Measurements from ENCODE around the gene CLDN19.
"Not testable (repeated sequence)": the region's sequence is repeated elsewhere in the genome, so short reads cannot be mapped to it uniquely, and the experiment has no call there.

CLDN19 gene

DNA sequence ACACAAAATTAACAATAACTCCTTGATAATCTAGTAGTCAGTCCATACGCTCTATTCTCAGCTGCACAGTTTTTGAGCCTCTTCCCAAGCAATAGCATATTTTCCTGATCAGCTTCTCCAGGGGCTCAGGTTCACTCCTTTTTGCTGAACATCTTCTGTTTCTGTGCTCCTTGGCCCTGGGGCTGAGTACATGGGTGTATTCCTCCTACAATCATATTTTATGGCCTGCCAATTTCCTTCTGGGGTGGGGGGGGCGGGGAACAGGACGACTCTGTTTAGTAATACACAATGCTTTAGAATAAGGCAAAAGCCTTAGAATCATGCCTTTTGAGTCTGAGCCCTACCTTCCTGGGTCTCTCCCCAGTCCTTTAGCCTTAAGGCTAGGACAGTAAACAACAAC lies 8.5 kb downstream of the CLDN19 start:
- intact Hi-C loops (cut with DNase I) = no loop called here
- DNase-seq = peak in 2 of 42 donors; percentile 2 to 16

DNA sequence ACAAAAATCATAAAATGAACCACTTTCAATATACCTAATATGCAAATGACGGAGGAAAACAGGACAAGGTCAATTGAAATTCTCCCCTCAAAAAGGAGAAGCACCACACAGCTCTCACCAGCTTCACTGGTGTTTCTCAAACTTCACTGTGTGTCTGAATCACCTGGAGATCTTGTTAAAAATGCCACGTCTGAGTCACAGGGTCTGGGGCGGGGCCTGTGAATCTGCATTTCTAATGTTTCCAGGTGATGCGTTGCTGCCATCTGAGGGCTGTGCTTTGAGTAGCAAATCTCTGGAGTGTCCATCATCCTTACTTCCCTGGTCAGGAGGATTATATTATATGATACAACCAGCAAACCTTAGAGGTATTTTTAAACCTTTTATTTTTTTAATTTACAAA lies 9.0 kb downstream of the CLDN19 start:
- DNase-seq = peak in 2 of 42 donors; percentile 1 to 9

GRCh38 chr1:42730002-42730401 lies 10.0 kb downstream of the CLDN19 start:
- intact Hi-C loops (cut with DNase I) = no loop called here
- peak in 1 of 42 donors; percentile 25 for DNase-seq

More for the DNA sequence above, 9.0 kb downstream of the CLDN19 start:
- intact Hi-C loops (cut with DNase I) = no loop called here

DNA sequence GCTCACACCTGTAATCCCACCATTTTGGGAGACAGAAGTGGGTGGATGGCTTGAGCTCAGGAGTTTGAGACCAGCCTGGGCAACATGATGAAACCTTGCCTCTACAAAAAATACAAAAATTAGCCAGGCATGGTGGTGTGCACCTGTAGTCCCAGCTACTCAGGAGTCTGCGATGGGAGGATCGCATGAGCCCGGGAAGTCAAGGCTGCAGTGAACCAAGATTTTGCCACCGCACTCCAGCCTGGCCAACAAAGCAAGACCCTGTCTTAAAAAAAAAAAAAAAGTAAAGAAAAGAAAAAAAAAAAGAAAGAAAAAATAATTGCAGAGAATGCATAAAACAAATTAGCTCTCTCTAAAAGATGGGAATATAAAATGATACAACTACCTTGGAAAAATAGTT lies 14.2 kb downstream of the CLDN19 start:
- DNase-seq = peak in 2 of 42 donors; percentile 8 to 17
- intact Hi-C loops (cut with DNase I) = not testable (repeated sequence)

DNA sequence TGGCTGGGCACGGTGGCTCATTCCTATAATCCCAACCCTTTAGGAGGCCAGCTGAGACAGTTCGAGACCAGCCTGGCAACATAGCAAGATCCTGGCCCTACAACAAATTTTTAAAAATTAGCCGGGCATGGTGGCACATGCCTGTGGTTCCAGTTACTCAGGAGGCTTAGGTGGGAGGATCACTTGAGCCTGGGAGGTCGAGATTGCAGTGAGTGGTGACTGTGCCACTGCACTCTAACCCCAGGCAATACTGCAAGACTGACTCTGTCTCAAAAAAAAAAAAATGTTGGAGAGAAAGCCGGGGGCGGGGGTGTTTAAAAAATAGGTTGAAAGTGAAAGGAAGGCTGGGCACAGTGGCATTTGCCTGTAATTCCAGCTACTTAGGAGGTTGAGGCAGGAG lies 16.5 kb downstream of the CLDN19 start:
- intact Hi-C loops (cut with DNase I) = no loop called here
- peak in 1 of 42 donors; percentile 10 for DNase-seq

GRCh38 chr1:42722403-42722802 lies 17.6 kb downstream of the CLDN19 start:
- intact Hi-C loops (cut with DNase I); DNase-seq: not testable (repeated sequence)

GRCh38 chr1:42721926-42722325 lies 18.1 kb downstream of the CLDN19 start:
- no peak for DNase-seq

DNA sequence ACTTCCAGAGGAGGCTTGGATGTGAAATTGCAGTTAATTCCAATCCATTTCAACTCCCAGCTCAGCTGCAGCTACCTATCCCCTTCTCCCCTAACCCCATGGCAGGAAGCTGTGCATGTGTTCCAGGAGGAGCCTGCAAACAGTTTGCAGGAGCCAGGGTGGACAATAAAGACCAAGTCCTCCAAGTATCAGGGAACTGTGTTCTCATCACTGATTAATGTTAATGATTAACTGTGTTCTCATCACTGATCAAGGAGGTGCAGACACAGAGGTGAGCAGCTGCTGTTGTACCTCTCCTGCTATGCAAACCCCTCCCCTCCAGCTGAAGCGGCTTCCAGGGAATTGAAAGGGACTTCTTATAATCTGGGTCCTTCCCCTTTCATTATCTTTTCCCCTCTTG lies 19.2 kb downstream of the CLDN19 start:
- intact Hi-C loops (cut with DNase I) = no loop called here
- no peak for DNase-seq

More at GRCh38 chr1:42721926-42722325, 18.1 kb downstream of the CLDN19 start:
- intact Hi-C loops (cut with DNase I) = no loop called here

- DNase-seq; intact Hi-C loops (cut with DNase I): not testable (repeated sequence)
Measured at GRCh38 chr1:42714441-42714840, 25.6 kb downstream of the CLDN19 start.

DNA sequence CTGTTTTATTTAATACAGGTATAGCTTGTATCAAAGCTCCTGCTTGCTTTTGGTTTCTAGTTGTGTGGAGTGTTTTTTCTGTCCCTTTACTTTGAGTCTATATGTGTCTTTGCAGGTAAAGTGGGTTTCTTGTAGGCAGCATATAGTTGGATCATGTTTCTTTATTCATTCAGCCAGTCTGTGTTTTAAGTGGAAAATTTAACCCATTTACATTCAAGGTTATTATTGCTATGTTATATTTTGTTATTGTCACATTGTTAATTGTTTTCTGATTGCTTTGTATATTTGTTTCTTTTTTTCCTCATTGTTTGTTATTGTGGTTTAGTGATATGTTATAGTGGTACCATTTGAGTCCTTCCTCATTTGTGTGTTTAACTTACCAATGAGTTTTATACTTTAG lies 26.7 kb downstream of the CLDN19 start:
- intact Hi-C loops (cut with DNase I) = no loop called here
- DNase-seq = no peak

DNA sequence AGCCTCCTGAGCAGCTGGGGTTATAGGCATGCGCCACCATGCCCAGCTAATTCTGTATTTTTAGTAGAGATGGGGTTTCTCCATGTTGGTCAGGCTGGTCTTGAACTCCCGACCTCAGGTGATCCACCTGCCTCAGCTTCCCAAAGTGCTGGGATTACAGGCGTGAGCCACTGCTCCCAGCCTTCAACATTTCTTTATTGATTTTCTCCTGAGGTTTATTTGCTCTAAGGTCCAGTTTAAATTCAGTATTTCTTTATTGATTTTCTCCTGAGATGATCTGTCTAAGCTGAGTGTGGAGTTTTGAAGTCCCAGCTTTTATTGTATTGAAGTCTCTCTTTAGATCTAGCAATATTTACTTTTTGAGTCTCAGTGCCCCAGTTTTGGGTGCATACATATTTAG lies 27.2 kb downstream of the CLDN19 start:
- intact Hi-C loops (cut with DNase I) = not testable (repeated sequence)

GRCh38 chr1:42703888-42704464 lies 36.1 kb downstream of the CLDN19 start:
- no peak for DNase-seq
- intact Hi-C loops (cut with DNase I) = no loop called here

More for the DNA sequence above, 27.2 kb downstream of the CLDN19 start:
- DNase-seq = not testable (repeated sequence)

DNA sequence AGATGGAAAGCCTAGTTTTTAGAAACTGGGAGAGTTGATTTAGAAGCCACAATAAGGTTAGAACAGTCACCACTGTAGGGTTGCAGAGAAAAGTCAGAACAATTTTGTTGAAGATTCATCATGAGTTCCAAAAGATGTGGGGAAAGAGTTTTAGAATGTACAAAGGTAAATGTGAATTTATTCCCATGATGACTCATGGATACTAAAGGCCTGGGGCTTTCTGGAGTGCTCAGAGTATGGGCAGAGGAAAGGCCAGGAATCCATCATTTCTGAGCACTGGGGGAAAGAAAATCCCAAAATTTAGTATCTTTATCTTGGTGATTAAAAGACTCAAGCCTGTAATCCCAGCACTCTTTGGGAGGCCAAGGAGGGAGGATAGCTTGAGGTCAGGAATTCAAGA lies 40.0 kb downstream of the CLDN19 start:
- intact Hi-C loops (cut with DNase I) = no loop called here
- no peak for DNase-seq

- intact Hi-C loops (cut with DNase I) = no loop called here
- DNase-seq = no peak
Measured at GRCh38 chr1:42698081-42698813, 41.8 kb downstream of the CLDN19 start.

DNA sequence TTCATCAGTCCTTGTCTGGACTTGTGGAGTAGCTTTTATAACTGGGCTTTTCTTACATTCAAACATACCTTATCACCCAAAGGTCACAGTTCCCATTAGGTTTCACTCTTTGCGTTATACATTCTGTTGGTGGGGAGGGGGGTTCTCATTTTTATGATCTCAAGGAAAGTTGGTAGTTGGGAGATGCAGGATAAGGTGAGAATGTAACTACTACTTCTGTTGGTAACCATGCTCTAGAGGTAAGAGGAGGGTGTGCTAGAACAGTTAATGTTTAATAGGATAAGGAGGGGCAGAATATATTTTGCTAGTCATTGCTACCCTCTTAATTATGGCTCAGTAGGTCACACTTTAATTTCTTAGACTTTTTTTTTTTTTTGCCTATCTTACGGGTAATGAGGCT lies 47.1 kb downstream of the CLDN19 start:
- no peak for DNase-seq

DNA sequence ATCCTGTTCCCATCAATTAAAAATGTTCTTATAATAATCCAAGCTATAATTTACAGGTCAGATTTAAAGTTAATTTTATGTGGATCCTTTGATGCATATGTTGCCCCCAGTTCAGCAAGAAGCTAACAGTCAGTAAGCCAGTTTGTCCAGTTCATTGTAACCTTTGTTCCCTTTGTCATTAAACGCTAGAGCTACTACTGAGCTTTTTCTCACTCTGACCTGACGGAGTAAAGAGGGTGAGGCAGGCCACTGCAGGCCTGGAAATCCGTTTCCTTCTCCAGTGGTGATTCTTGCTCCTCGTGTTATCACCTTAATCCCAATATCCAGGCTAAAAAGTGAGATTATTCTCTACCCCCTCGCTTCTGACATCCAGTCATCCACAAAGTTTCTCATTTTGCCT lies 47.6 kb downstream of the CLDN19 start:
- DNase-seq = no peak
- intact Hi-C loops (cut with DNase I) = no loop called here

More for the DNA sequence above, 47.1 kb downstream of the CLDN19 start:
- intact Hi-C loops (cut with DNase I) = no loop called here

- DNase-seq = no peak
- intact Hi-C loops (cut with DNase I) = no loop called here
Measured at GRCh38 chr1:42691157-42691498, 48.9 kb downstream of the CLDN19 start.

DNA sequence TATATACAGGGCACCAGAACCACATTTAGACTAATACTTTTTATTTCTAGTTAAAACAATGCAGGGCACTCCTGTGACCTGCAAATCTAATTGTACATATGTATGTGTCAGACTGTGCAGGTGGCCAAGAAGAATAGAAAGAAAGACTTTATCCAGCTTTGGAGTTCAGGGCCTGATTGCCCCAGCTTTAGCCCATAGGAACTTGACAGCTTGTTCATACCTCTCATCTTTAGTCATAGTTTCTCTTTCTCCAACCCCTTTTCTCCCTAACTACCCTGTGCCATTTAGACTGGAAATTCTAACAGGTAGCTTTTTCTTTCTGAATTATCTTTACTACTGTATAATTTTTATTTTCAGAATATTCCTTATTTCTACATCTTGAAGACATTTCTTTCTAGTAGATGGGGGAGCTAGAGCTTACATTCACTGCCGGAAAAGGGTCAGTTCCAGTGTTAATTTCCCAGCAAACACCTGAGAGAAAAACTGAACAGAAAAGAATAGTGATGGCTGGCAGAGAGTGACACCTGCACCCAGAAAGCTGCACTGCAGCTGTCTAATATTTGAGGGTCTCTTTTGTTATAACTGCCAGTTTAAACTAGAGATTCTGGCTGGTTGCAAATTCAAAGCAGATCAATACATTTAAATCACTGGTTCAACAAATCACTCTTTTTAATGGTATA lies 49.4 kb downstream of the CLDN19 start:
- DNase-seq = no peak
- intact Hi-C loops (cut with DNase I) = no loop called here

DNA sequence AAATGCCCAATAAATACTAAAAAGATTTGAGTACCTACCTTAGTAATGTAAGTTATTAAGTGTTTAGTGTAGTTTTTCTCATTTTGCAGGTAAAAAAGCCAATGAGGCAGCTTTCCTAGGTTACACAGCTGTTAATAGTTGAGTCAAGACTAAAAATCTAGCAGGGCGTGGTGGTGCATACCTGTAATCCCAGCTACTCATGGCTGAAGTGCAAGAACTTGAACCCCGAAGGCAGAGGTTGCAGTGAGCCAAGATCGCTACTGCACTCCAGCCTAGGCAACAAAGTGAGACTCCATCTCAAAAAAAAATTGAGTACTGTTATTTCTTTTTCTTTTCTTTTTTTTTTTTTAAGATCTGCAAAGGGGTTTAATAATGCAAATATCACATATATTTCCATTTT lies 50.1 kb downstream of the CLDN19 start:
- DNase-seq = no peak
- intact Hi-C loops (cut with DNase I) = no loop called here

DNA sequence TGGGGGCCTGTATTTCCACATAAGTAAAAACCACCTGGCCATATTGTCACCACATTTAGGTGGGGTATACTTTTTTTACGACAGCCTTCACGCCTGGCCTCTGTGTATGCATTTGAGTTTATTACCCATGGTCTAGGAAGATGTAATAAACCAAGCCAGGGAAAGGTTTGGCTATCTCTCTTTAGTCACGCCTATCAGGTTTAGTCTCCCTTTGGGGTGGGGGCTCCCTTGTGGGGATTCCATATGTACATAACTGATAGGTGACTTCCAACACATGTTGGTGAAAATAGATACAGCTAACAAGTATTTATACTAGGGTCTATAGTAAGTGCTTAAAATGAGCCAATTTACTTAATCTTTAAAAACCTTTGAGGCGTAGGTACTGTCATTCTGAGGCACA lies 53.6 kb downstream of the CLDN19 start:
- DNase-seq = no peak
- intact Hi-C loops (cut with DNase I) = no loop called here
